Ascending aorta (tissue), 2 donors: ENCODE measurements around the gene TSPAN5. TPM values are rescaled to one million over a fixed set of nuclear protein-coding genes. Genes with fewer than 3 reads are reported as not detected.

ENCODE experiments used
- DNase-seq, 2 donors: peaks; one replicate each; pipeline ENCODE4 v3.0.0-alpha.2; 2019; ENCODE audit warnings: low spot score in 2 of 2
- H3K27ac ChIP-seq, 2 donors: fragments of 200-600 bp; sonication (generic); one replicate each; pipeline ENCODE4 v1.5.1; 2016 to 2017; ENCODE audit warnings: mild to moderate bottlenecking in 1 of 2
- H3K27me3 ChIP-seq: fragments of 200-600 bp; sonication (generic); one replicate; pipeline ENCODE4 v1.5.1; 2017
- H3K36me3 ChIP-seq, 2 donors: fragments of 200-600 bp; sonication (generic); one replicate each; pipeline ENCODE4 v1.5.1; 2016
- H3K4me1 ChIP-seq, 2 donors: fragments of 200-600 bp; sonication (generic); one replicate each; pipeline ENCODE4 v1.5.1; 2016 to 2017; ENCODE audit warnings: mild to moderate bottlenecking in 1 of 2
- H3K4me3 ChIP-seq, 2 donors: fragments of 200-600 bp; sonication (generic); one replicate each; pipeline ENCODE4 v1.5.1; 2016 to 2017; ENCODE audit warnings: mild to moderate bottlenecking in 1 of 2
- H3K9me3 ChIP-seq, 2 donors: fragments of 200-600 bp; sonication (generic); one replicate each; pipeline ENCODE4 v1.5.1; 2016
- intact Hi-C: fragments of 100-400 bp; cut with DNase I; formaldehyde crosslinking; loops from one replicate; pipeline ENCODE4 v1.15.1; 2023
- total RNA-seq: library from RNA; depleted of rRNA; stranded (reverse); fragments of >200 nt; gene quantifications from one replicate; pipeline ENCODE4 v1.1.0, GENCODE V29; 2016
- TF ChIP-seq, protein P1 (sequence below), 3 experiments: fragments of 200-600 bp in 2 of 3; fragments of 450-650 bp in 1 of 3; sonication (generic) in 2 of 3; IDR thresholded peaks; one replicate each; pipeline ENCODE4 v1.5.1; 2016 to 2019; ENCODE audit warnings: antibody characterized with exemption in 3 of 3, mild to moderate bottlenecking in 1 of 3, moderate library complexity in 1 of 3

The TSPAN5 gene
- total RNA-seq, 1 donor from 2014 or later = 5.2 TPM

DNA sequence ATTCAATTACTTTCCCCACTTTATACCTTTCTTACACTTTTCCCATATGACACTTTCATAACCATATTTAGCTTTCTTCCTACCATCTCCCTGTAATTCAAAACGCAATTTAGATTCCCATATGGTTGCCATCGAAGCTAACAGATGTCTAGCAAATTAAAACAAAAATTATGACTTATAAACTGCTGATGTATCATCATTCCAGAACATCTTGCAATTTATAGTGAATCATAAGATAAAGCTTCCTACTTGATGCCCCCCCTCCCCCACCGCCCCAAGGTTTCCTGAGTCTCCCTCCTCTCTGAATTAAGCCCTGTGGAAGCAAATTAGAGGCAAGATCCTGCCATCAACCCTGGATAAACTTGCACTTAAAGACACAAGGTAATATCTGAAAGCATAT is 5.4 kb downstream of the TSPAN5 start:
- Histone ChIP-seq H3K4me1 (peaks cover 0 to 18% of the 10 kb centered on the region in 2 donors), H3K9me3 (no peaks in the 10 kb centered on the region), H3K27me3 (no peaks in the 10 kb centered on the region), H3K27ac (no peak overlapping the region), H3K36me3 (no peaks in the 10 kb centered on the region), H3K4me3 (no peak overlapping the region)
- TF ChIP-seq, protein P1, sequence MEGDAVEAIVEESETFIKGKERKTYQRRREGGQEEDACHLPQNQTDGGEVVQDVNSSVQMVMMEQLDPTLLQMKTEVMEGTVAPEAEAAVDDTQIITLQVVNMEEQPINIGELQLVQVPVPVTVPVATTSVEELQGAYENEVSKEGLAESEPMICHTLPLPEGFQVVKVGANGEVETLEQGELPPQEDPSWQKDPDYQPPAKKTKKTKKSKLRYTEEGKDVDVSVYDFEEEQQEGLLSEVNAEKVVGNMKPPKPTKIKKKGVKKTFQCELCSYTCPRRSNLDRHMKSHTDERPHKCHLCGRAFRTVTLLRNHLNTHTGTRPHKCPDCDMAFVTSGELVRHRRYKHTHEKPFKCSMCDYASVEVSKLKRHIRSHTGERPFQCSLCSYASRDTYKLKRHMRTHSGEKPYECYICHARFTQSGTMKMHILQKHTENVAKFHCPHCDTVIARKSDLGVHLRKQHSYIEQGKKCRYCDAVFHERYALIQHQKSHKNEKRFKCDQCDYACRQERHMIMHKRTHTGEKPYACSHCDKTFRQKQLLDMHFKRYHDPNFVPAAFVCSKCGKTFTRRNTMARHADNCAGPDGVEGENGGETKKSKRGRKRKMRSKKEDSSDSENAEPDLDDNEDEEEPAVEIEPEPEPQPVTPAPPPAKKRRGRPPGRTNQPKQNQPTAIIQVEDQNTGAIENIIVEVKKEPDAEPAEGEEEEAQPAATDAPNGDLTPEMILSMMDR (IDR thresholded peaks at IDR 0.05) = no peak
- intact Hi-C loops = loop anchor here (10.0 kb wide), 1 partner anchor 342 kb away; the partner anchor contains the start of gene METAP1
- no peak for DNase-seq

DNA sequence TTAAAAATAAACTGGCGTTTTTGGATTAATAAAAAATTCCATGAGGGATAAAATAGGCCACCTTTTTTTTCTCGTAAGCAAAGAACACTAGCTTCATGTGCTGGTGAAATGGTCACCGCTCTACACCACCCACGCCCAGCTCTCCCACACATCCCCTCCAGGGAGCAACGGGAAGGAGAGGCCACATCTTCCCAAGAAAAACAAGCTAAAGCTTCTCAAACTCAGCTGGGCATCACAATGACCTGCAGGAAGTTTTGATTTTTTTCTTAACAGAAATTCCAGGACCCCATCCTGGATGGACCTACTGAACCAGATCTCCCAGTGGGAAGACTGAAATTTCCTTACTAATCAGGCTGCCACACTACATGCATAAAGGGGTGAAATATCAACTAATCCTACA is 9.8 kb downstream of the TSPAN5 start:
- peak overlapping the region in 1 of 2 donors; percentile 24 for H3K4me3 ChIP-seq
- H3K9me3 ChIP-seq = no peaks in the 10 kb centered on the region
- no peak for DNase-seq
- peaks cover 0 to 5% of the 10 kb centered on the region in 2 donors for H3K4me1 ChIP-seq
- H3K36me3 ChIP-seq = no peaks in the 10 kb centered on the region
- H3K27ac ChIP-seq = peak overlapping the region; percentile 38 to 51
- intact Hi-C loops = no loop called here
- TF ChIP-seq, protein P1 (IDR thresholded peaks at IDR 0.05) = no peak
- no peaks in the 10 kb centered on the region for H3K27me3 ChIP-seq

DNA sequence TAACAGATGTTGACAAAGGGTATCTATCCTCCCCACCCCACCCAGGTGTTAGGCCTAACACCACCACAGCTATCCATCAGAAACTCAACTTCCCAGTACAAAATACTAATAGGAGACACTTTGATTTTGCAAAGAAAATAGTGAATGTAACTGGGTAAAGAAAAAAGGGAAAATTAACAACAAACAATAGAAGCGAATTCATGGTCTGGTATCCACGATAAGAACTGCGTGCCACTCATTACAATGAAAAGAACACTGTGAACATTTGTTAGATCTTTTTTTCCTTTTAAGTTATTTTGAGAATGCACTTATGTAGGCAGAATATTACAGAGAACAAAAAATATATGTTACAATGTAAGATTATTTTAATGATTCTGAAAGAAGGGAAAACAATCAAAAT is 12.0 kb downstream of the TSPAN5 start:
- peaks cover 0 to 5% of the 10 kb centered on the region in 2 donors for H3K4me1 ChIP-seq
- no peak overlapping the region for H3K4me3 ChIP-seq
- TF ChIP-seq, protein P1 (IDR thresholded peaks at IDR 0.05) = no peak
- H3K36me3 ChIP-seq = no peaks in the 10 kb centered on the region
- H3K27ac ChIP-seq = no peak overlapping the region
- no peaks in the 10 kb centered on the region for H3K9me3 ChIP-seq
- no peaks in the 10 kb centered on the region for H3K27me3 ChIP-seq
- intact Hi-C loops = no loop called here
- no peak for DNase-seq

DNA sequence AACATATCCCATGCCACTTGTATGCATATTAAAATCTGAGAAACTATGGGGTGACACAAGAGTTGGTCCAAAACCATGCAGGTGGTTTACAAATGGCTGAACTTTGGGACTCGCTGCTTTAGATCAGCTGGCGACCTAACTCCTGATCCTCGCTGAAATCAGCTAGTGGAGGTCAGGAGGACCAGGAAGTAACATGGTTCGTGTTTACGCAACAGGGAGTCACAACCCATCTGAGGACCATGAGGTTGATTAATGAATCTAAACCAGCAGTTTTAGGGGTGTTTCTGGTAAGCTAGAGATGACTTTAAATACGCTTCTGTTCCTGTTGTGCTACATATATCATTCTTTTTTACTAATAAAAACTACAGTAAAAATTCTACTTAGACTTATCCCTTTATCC is 12.9 kb downstream of the TSPAN5 start:
- H3K36me3 ChIP-seq = no peaks in the 10 kb centered on the region
- TF ChIP-seq, protein P1 (IDR thresholded peaks at IDR 0.05) = no peak
- H3K9me3 ChIP-seq = no peaks in the 10 kb centered on the region
- H3K4me1 ChIP-seq = peaks cover 0 to 5% of the 10 kb centered on the region in 2 donors
- no peak overlapping the region for H3K4me3 ChIP-seq
- no peaks in the 10 kb centered on the region for H3K27me3 ChIP-seq
- intact Hi-C loops = no loop called here
- no peak overlapping the region for H3K27ac ChIP-seq
- no peak for DNase-seq

DNA sequence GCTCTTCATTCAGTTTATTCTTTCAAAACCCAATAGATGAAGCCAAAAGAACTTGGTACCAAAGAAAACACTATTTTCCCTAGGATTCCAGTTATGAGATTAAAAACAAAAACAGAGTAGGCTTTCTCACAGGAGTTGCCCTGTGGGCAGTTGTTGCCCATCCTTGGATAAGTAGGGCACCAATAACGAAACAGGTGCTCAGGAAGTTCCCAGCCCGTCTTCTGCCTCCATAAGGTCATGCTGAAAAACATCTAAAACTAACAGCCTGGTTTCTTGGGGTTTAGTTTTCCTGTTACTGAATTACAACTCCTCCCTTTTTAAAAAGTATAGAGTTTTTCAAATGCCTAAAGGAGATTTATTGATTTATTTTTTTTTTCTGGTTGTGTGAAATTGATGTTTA is 14.7 kb downstream of the TSPAN5 start:
- intact Hi-C loops = no loop called here

More for the DNA sequence above, 14.7 kb downstream of the TSPAN5 start:
- Histone ChIP-seq H3K27me3 (no peaks in the 10 kb centered on the region), H3K4me1 (peaks cover 0 to 5% of the 10 kb centered on the region in 2 donors), H3K36me3 (no peaks in the 10 kb centered on the region), H3K9me3 (no peaks in the 10 kb centered on the region), H3K4me3 (no peak overlapping the region), H3K27ac (no peak overlapping the region)
- TF ChIP-seq, protein P1 (IDR thresholded peaks at IDR 0.05) = no peak
- no peak for DNase-seq
